ENCODE data around the gene CTAGE9.

DNA sequence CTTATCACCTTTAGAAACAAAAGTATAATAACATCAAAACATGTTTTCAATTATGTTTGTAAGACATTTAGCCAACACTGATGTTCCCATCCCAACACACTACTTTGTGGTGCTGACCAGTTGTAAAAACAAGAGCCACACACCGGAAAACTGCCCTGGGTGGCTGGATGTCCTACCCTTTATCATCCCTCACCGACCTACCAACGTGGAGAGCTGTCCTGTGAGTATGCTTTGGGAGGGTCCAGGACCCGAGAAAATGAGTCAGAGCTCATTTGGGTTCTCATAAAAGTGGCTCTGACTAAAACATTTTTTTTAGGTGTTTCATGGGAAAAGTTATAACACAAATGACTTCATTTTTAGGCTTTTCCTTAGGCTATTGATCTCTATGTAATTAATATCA is 29.3 kb upstream of the CTAGE9 start:
- TF ChIP-seq, protein P1, sequence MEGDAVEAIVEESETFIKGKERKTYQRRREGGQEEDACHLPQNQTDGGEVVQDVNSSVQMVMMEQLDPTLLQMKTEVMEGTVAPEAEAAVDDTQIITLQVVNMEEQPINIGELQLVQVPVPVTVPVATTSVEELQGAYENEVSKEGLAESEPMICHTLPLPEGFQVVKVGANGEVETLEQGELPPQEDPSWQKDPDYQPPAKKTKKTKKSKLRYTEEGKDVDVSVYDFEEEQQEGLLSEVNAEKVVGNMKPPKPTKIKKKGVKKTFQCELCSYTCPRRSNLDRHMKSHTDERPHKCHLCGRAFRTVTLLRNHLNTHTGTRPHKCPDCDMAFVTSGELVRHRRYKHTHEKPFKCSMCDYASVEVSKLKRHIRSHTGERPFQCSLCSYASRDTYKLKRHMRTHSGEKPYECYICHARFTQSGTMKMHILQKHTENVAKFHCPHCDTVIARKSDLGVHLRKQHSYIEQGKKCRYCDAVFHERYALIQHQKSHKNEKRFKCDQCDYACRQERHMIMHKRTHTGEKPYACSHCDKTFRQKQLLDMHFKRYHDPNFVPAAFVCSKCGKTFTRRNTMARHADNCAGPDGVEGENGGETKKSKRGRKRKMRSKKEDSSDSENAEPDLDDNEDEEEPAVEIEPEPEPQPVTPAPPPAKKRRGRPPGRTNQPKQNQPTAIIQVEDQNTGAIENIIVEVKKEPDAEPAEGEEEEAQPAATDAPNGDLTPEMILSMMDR (conservative IDR thresholded peaks at IDR 0.05), result no peak
- TF ChIP-seq ZFX (IDR thresholded peaks at IDR 0.05), result no peak

Data from C4-2B (cell line).